Measurements from ENCODE around the gene TMPRSS13.
"Not testable (repeated sequence)": the region's sequence is repeated elsewhere in the genome, so short reads cannot be mapped to it uniquely, and the experiment has no call there.

The TMPRSS13 gene

DNA sequence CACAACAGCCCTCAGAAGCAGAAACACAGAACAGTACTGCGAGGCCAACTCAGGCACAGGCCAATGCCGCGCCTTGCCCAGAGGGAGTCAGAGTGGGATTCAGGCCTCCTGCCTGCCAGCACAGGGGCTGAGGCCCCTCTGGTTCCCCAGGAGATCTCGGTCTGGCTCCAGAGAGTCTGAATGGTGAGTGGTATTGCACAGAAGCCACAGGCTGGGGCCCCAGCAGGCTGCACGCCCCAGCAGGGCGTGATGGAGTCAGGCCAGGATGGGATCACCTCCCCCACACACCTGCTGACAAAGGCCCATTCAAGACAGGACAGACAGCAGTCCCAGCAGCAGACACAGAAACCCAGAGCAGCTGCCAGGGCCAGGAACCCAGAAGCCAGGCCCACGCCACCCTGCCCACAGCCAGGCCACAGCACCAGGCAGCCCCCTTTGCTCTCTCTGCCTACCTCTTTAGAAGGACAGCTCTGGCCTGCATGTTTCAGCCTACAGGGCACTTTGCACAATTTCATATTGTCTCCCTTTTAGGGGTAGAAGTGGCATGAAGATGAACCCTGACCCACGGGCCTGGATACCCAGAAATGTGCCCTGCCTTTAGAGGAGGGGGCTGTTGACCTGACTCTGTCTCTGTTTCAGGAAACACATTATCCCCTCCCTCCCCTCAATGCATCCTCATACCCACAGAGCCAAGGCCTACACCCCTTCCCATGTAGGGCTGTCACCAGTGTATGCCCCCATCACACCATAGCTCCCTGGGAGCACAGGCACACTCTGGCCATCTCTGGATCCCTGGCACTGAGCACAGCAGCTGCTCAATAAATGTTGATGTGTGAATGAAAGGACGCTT lies 58.9 kb downstream of the TMPRSS13 start:
- FAIRE-seq (no peak), DNase-seq (ENCODE audit: insufficient read length, low spot score) (no peak)
- TF ChIP-seq CTCF (IDR thresholded peaks at IDR 0.05; ENCODE audit: insufficient read depth, missing control alignments) = no peak

GRCh38 chr11:117869604-117870003 lies 59.6 kb downstream of the TMPRSS13 start:
- DNase-seq (ENCODE audit: insufficient read length, low spot score) (no peak), FAIRE-seq (no peak)
- TF ChIP-seq CTCF (IDR thresholded peaks at IDR 0.05; ENCODE audit: insufficient read depth, missing control alignments) = no peak

- FAIRE-seq (no peak), DNase-seq (ENCODE audit: insufficient read length, low spot score) (no peak)
- no peak for TF ChIP-seq CTCF (IDR thresholded peaks at IDR 0.05; ENCODE audit: insufficient read depth, missing control alignments)
These were observed 60.2 kb downstream of the TMPRSS13 start for GRCh38 chr11:117868815-117869561.

GRCh38 chr11:117868088-117868487 lies 61.1 kb downstream of the TMPRSS13 start:
- no peak for TF ChIP-seq CTCF (IDR thresholded peaks at IDR 0.05; ENCODE audit: insufficient read depth, missing control alignments)
- DNase-seq (ENCODE audit: insufficient read length, low spot score) (no peak), FAIRE-seq (no peak)

GRCh38 chr11:117866526-117866925 lies 62.7 kb downstream of the TMPRSS13 start:
- no peak for TF ChIP-seq CTCF (IDR thresholded peaks at IDR 0.05; ENCODE audit: insufficient read depth, missing control alignments)
- DNase-seq (ENCODE audit: insufficient read length, low spot score) = no peak
- FAIRE-seq = no peak

GRCh38 chr11:117865546-117865945 lies 63.7 kb downstream of the TMPRSS13 start:
- not testable (repeated sequence) for FAIRE-seq; DNase-seq (ENCODE audit: insufficient read length, low spot score)

- DNase-seq (ENCODE audit: insufficient read length, low spot score) (no peak), FAIRE-seq (no peak)
- no peak for TF ChIP-seq CTCF (IDR thresholded peaks at IDR 0.05; ENCODE audit: insufficient read depth, missing control alignments)
These were observed 65.8 kb downstream of the TMPRSS13 start for GRCh38 chr11:117863383-117863782.

Data from D721Med (cell line).